Large intestine (tissue), 1 donor: ENCODE results near the gene TECPR1. TPM values are rescaled to one million over a fixed set of nuclear protein-coding genes. Genes with fewer than 3 reads are reported as not detected.

Experiments
- polyA plus RNA-seq: library from polyadenylated mRNA; unstranded; fragments of 120-200 nt; gene quantifications from one replicate; pipeline ENCODE4 v1.2.1, GENCODE V29; 2013

The TECPR1 gene
- polyA plus RNA-seq, 1 donor, result 15.1 TPM

Other genes with a start within 250 kb of the TECPR1 start
- gene LMTK2, start 145.4 kb downstream of the TECPR1 start, polyA plus RNA-seq, result 19.4 TPM
- gene BHLHA15, start 40.8 kb downstream of the TECPR1 start, polyA plus RNA-seq, result 0.60 TPM
- gene BRI3, start 29.5 kb upstream of the TECPR1 start, polyA plus RNA-seq, result 207 TPM
- gene BAIAP2L1, start 148.9 kb upstream of the TECPR1 start, polyA plus RNA-seq, result 30.3 TPM